T-helper 1 cell treated with Interleukin-12 subunit alpha and Interleukin-12 subunit beta and Interleukin-4 antibody, amounts not matched to agents 30 μg/mL and 1 μg/mL, for 36 hours (primary cell): Measurements from ENCODE around the gene HESX1.

Source experiments
- H3K27ac Mint-ChIP-seq: one replicate; pipeline ENCODE4 v1.8.0; 2021; ENCODE audit warnings: mild to moderate bottlenecking, mixed read lengths
- H3K27me3 Mint-ChIP-seq: one replicate; pipeline ENCODE4 v1.8.0; 2021; ENCODE audit warnings: low read depth, mixed read lengths
- H3K36me3 Mint-ChIP-seq: one replicate; pipeline ENCODE4 v1.8.0; 2021; ENCODE audit warnings: low read depth, mixed read lengths
- H3K4me1 Mint-ChIP-seq: one replicate; pipeline ENCODE4 v1.8.0; 2021; ENCODE audit warnings: low read depth, mixed read lengths
- H3K4me3 Mint-ChIP-seq: one replicate; pipeline ENCODE4 v1.8.0; 2021; ENCODE audit warnings: mild to moderate bottlenecking, moderate library complexity, mixed read lengths
- H3K9me3 Mint-ChIP-seq: one replicate; pipeline ENCODE4 v1.8.0; 2021; ENCODE audit warnings: mixed read lengths

The HESX1 gene

DNA sequence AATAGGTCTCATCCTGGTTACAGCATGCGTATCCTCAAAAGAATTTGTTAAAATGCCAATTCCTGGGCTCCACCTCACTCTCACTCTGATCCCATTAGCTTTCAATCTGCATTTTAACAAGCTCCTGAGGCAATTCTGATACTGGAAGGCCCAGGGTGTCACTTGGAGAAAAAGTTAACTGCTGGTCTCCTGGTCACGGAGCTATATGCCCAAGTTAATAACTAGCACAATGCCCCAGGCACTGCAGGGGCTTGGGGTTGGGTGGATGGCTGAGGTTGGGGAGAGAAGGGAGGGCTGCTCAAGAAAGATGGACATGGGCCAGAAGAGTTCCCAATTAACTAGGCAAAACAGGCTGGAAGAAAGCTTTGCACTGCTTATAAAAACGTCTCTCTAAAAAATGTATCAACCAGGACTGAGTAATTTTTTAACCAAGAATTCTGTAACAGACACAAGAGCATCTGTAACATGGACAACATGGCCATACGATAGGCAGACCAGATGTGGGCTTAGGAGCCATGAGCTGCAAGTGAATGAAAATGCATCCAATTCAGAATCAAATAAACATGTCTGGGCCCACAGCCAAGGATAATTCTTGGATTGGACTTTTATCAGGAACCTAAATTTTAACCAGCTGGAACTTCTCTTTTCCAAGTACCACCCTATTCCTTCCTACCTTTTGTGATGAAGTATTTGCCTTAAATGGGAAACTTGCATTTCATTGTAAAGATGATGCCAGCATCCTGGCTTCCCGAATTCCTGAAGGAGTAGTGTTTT lies 38.8 kb downstream of the HESX1 start:
- Mint-ChIP-seq H3K27ac (no peak overlapping the region), H3K4me1 (peaks cover 13% of the 10 kb centered on the region), H3K4me3 (no peak overlapping the region), H3K36me3 (no peaks in the 10 kb centered on the region), H3K9me3 (no peaks in the 10 kb centered on the region), H3K27me3 (peaks cover 74% of the 10 kb centered on the region)

DNA sequence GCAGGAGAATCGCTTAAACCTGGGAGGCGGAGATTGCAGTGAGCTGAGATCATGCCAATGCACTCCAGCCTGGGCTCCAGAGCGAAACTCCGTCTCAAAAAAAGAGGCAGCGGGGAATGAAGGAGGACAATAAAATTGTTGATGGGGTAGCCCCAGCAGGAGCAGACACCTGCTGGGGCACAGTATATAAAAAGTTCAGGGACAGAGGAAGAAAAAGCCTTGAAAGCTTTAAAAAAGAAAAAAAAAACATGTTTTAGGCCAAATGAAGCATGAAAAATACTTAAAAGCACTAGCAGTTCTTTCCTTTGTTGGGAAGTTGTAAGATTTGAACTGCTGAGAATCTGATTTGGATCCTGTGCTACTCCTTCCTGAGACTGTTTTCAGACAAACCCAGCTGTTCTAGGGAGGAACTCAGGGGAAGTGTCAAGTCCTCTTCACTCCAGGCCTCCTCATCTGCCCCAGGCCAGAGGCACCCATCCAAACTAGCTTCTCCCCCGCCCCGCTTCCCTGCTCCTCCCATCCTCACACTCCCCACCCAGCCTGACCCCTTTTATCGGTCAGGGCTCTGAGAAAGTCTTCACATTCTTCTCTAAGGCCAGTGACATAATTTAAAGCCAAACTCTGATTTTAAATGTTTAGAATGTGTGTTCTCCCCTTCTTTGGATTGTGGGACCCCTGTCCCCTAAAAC lies 39.6 kb downstream of the HESX1 start:
- no peaks in the 10 kb centered on the region for H3K36me3 Mint-ChIP-seq
- no peaks in the 10 kb centered on the region for H3K9me3 Mint-ChIP-seq
- H3K4me3 Mint-ChIP-seq, result no peak overlapping the region
- peaks cover 69% of the 10 kb centered on the region for H3K27me3 Mint-ChIP-seq
- H3K27ac Mint-ChIP-seq, result no peak overlapping the region
- peaks cover 13% of the 10 kb centered on the region for H3K4me1 Mint-ChIP-seq

DNA sequence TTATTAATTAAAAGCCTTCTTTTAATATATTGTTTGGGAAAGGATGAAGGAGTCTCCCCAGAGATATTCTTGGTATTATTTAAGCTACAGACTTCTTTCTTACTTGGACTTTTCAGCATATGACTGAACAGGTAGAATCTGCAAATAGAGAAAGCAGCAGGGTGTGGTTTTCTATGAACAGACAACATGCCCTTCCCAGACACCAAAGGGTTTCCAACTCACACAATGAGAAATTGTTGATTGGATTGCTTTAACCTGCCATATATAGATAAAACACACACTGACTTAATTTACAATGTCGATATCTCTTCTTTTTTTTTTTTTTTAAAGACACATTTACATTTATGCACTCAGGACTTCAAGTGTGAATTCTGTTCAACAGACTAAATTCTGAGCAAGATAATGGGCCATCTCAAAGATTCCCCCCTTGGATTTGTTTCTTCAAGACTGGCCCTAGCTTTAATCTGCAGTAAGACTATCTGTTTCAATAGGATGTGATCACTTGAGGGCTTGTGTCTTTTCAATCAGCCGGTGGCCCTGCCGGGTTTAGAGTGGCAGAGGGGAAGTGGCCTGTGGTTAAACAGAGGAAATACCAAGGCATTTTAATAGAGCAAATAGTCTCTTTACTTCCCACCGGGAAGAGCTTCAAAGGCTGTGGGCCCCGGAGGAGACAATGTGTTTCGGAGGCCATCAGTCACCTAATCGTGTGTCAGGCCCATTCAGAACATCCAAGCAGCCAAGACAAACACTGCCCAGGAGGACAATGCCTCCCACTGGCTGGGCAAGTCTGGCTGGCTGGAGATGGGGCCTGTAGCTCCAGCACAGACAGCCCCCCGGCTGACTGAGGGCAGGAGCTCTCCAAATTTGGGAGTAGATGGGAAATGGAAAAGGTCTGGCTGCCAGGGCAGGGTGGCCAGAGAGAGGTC lies 40.7 kb downstream of the HESX1 start:
- Mint-ChIP-seq H3K9me3 (no peaks in the 10 kb centered on the region), H3K27ac (no peak overlapping the region), H3K4me3 (no peak overlapping the region), H3K27me3 (peaks cover 74% of the 10 kb centered on the region), H3K4me1 (peaks cover 9% of the 10 kb centered on the region), H3K36me3 (no peaks in the 10 kb centered on the region)

DNA sequence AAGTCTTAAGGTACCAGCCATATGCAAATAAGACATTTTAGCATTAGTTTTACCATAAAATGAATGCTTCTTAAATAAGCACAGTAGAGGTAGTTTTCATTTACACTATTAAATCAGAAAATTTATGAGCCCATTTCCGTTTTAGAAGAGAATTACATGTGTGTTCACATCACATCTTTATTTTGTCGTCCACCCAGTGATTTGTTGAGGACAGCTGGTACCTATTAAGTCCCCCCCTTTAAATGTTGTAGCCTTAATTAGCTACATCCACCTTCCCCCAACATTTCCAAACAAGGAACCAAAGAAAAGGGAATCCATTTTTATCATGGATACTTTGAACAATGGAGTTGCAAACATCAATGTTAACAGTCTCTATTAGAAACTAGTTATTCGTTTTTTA lies 41.5 kb downstream of the HESX1 start:
- no peaks in the 10 kb centered on the region for H3K36me3 Mint-ChIP-seq
- no peak overlapping the region for H3K27ac Mint-ChIP-seq
- peaks cover 8% of the 10 kb centered on the region for H3K4me1 Mint-ChIP-seq
- H3K4me3 Mint-ChIP-seq, result no peak overlapping the region
- peaks cover 69% of the 10 kb centered on the region for H3K27me3 Mint-ChIP-seq
- no peaks in the 10 kb centered on the region for H3K9me3 Mint-ChIP-seq

DNA sequence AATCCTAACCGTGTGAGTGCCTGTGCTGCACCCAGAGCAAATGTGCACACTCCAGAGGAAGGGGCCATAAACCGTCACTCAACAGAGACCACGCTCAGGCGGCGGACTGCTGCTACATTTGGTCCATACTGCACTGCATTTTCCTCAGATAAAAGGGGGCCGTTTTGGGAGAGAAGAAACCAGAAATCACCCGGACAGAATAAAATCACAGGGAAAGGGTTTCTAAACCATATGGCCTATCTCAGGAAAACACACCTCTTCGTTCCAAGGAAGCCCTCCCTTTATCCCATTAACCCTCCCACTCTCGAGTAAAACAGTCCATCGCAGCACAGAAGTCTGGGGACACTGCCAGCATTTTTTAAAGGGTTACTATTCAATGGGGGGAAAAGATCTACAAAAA lies 42.2 kb downstream of the HESX1 start:
- Mint-ChIP-seq H3K27me3 (peaks cover 66% of the 10 kb centered on the region), H3K4me1 (peaks cover 8% of the 10 kb centered on the region), H3K27ac (no peak overlapping the region), H3K36me3 (no peaks in the 10 kb centered on the region), H3K9me3 (no peaks in the 10 kb centered on the region), H3K4me3 (no peak overlapping the region)

DNA sequence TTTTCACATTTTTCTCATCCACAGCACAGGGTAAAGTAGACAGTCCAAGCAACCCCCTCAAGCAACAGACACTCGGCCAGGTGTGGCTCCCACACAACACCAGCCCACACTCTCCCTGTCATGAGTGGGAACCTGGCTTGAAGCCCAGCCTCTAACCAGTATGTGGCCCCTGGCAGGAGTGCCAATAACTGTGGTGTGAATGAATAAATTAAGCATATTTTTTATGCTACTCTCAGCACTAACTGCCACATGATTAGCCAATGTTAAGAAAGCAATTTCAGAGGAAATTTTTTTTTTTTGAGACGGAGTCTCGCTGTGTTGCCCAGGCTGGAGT lies 44.5 kb downstream of the HESX1 start:
- H3K27ac Mint-ChIP-seq, result no peak overlapping the region
- no peak overlapping the region for H3K4me3 Mint-ChIP-seq
- H3K9me3 Mint-ChIP-seq, result no peaks in the 10 kb centered on the region
- H3K4me1 Mint-ChIP-seq, result peaks cover 8% of the 10 kb centered on the region
- peaks cover 54% of the 10 kb centered on the region for H3K27me3 Mint-ChIP-seq
- H3K36me3 Mint-ChIP-seq, result no peaks in the 10 kb centered on the region

DNA sequence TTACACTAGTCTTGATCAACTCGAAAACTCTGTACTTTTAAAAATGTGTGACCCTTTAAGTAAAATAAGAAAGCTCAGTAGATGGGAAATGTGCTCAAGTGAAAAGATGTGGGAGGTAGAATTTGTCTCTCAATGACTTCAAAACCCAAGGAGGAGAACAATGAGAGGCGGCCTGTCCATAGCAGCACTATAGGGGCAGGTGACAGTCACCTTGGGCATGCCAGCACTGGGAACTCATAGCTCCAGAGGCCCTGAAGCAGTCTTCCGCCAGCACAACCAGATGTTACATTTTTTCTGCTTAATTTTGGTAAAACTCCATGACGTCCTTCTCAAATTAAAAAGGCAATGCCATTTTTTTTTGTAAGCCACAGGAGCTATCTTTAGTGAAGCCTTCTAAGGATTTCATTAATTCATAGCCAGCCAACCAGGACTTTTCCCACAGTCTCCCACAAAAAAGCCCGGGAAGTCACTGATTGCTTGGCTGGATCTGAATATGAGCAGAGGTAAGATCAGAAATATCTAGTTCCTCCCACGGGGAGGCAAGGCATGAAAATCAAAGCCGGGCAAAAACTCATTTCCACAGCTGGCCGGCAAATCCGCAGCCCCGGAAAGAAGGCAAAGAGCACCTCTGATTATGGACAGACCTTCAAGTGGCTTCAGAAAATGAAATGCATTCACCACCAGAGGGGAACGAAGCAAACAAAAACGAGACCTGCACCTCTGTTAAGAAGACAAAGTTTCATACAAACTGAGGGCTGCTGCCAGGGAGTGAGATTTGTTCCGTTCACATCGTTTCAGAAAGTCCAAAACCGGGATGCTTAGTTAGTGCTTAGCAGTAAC lies 45.1 kb downstream of the HESX1 start:
- Mint-ChIP-seq H3K4me1 (peaks cover 8% of the 10 kb centered on the region), H3K36me3 (no peaks in the 10 kb centered on the region), H3K4me3 (no peak overlapping the region), H3K27me3 (peaks cover 53% of the 10 kb centered on the region), H3K27ac (no peak overlapping the region), H3K9me3 (no peaks in the 10 kb centered on the region)

DNA sequence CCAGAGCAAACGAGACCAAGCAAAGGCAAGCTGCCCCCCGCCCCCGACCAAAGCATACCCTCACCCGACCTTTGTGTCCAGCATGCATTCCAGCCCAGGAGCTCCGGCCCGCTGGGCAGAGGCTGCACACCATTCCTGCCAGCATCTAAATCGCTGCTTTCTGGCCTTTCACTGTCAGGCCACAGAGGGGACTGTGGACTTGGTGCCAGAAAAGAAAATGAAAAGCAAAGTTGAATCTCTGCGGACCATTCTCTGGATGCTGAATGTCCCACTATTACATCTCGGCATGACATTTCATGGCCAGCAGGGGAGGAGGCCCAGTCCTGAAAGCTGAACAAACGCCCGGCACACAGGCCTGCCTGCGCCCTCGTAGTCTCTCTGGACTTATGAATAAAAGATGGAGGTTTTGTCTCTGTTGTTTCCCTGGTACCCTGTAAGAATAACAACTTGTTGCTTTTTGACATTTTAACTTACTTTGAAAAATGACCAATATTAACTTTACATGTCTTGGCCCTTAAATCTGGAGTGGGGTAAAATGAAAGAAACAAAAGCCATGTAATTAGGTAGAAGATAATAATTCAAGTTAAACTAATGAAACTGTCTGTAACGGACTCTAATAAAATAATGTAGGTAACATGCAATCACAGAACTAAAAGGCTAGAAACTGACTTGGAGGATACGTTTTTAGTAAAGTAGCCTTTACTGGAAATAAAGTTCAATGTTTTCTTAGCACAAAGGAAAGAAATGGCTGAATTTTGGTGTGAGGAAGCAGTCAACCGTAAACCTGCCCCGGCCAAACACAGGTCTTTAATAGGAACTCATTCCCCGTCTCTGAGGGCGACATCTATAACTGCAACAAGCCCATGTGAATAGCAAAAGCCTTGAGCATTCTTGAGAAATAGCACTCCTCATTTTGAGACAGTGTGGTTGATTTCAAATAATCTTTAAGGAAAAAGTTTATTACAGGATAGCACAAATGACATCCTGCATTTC lies 47.3 kb downstream of the HESX1 start:
- Mint-ChIP-seq H3K4me3 (no peak overlapping the region), H3K36me3 (no peaks in the 10 kb centered on the region), H3K4me1 (no peaks in the 10 kb centered on the region), H3K9me3 (no peaks in the 10 kb centered on the region), H3K27ac (no peak overlapping the region), H3K27me3 (peaks cover 45% of the 10 kb centered on the region)

DNA sequence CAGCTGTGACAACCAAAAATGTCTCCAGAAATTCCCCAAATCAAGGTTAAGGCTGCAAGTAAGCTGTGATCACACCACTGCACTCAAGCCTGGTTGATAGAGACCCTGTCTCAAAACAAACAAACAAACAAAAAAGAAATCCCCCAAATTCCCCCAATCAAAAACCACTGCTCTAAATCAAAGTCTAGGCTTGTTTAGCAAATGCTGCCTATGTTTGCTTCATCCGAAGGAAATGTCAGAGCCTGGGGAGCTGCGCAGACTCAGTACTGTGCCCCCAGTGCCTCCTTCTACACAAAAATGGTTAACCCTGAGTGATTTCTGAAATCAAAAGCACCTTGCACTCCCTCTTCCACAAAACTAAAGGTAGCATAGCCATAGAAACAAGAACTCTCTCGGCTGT lies 48.0 kb downstream of the HESX1 start:
- no peaks in the 10 kb centered on the region for H3K9me3 Mint-ChIP-seq
- H3K4me1 Mint-ChIP-seq, result no peaks in the 10 kb centered on the region
- H3K27ac Mint-ChIP-seq, result no peak overlapping the region
- no peak overlapping the region for H3K4me3 Mint-ChIP-seq
- H3K36me3 Mint-ChIP-seq, result no peaks in the 10 kb centered on the region
- peaks cover 40% of the 10 kb centered on the region for H3K27me3 Mint-ChIP-seq

DNA sequence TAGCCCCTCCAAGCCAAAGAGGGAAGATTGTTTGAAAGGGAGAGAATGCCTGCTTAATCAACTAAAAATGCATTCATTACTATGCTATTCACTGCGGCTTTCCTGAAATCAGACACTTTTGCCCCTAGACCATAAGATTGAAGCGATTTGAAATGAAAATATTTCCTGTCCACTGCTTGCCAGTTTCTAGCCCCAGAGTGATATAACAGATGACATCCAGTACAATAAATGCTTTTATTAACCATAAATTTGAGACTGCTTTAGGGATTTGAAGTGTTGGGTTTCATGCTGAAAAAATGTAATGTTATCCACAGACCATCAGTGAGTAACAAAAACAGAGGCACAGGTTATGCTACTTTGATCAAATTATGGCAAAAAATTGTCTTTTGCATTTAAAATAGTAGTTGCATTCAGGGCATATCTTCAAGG lies 48.7 kb downstream of the HESX1 start:
- Mint-ChIP-seq H3K4me3 (no peak overlapping the region), H3K9me3 (no peaks in the 10 kb centered on the region), H3K36me3 (no peaks in the 10 kb centered on the region), H3K4me1 (no peaks in the 10 kb centered on the region), H3K27ac (no peak overlapping the region), H3K27me3 (peaks cover 39% of the 10 kb centered on the region)

DNA sequence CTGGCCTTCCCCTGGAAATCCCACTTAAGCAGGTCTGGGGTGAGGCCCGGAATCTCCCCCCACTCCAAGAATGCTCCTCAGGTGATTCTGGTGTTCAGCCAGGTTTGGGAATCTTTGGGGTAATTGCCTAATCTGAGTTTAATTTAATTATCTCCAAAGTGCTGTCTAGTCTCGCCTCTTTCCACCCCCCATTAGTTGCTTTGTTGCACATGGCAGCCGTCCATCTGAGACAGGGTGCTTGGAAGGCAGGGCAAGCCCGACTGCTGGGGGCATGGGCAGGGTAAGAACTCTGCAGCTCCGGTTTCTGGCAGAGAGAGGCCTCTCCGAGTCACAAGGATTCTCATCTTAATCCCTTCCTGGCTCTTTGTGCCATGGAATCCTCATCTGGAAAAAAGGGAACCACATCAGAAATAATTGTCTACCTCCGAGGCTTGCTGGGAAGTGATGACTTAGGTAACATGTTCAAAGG lies 49.6 kb downstream of the HESX1 start:
- Mint-ChIP-seq H3K4me3 (no peak overlapping the region), H3K36me3 (no peaks in the 10 kb centered on the region), H3K27ac (no peak overlapping the region), H3K4me1 (no peaks in the 10 kb centered on the region), H3K27me3 (peaks cover 44% of the 10 kb centered on the region), H3K9me3 (no peaks in the 10 kb centered on the region)
